Endodermal cell (in vitro differentiated cells): Measurements from ENCODE around the gene MROH7. TPM values are rescaled to one million over a fixed set of nuclear protein-coding genes. Genes with fewer than 3 reads are reported as not detected.
A peak's percentile ranks its signal among the peaks of the same experiment; 100 is the strongest.

Source experiments
- DNase-seq: peaks from one replicate; pipeline ENCODE4 v3.0.0-alpha.2; 2017
- H3K27ac ChIP-seq: 2 replicates; pipeline ENCODE4 v1.5.1; 2013; ENCODE audit warnings: mild to moderate bottlenecking, low read depth, low read length, moderate library complexity
- H3K27me3 ChIP-seq: 2 replicates; pipeline ENCODE4 v1.6.1; 2013; ENCODE audit warnings: mild to moderate bottlenecking, low read length, moderate library complexity; ENCODE audit not compliant: insufficient read depth, control insufficient read depth, poor library complexity, severe bottlenecking
- H3K36me3 ChIP-seq: 2 replicates; pipeline ENCODE4 v1.7.0; 2013; ENCODE audit warnings: mild to moderate bottlenecking, low read length, moderate library complexity; ENCODE audit not compliant: control insufficient read depth, insufficient read depth
- H3K4me1 ChIP-seq: one replicate; pipeline ENCODE4 v1.7.0; 2013; ENCODE audit warnings: low read length; ENCODE audit not compliant: control insufficient read depth, insufficient read depth
- H3K4me3 ChIP-seq: 2 replicates; pipeline ENCODE4 v1.5.1; 2013; ENCODE audit warnings: mild to moderate bottlenecking, low read length, moderate library complexity
- H3K9ac ChIP-seq: 2 replicates; pipeline ENCODE4 v1.6.1; 2013; ENCODE audit warnings: mild to moderate bottlenecking, low read length, moderate library complexity; ENCODE audit not compliant: poor library complexity, severe bottlenecking; ENCODE audit errors: extremely low read depth
- H3K9me3 ChIP-seq: 2 replicates; pipeline ENCODE4 v1.6.1; 2013; ENCODE audit warnings: mild to moderate bottlenecking, low read length, moderate library complexity; ENCODE audit not compliant: control insufficient read depth
- H3K27ac Mint-ChIP-seq: 2 replicates; pipeline ENCODE4 v1.8.0; 2020; ENCODE audit warnings: mixed read lengths
- H3K27me3 Mint-ChIP-seq: 2 replicates; pipeline ENCODE4 v1.8.0; 2021; ENCODE audit warnings: mild to moderate bottlenecking, mixed read lengths; ENCODE audit not compliant: insufficient read depth
- H3K36me3 Mint-ChIP-seq: 2 replicates; pipeline ENCODE4 v1.8.0; 2020; ENCODE audit warnings: low read depth, mixed read lengths
- H3K4me1 Mint-ChIP-seq: 2 replicates; pipeline ENCODE4 v1.8.0; 2020; ENCODE audit warnings: mixed read lengths
- H3K4me3 Mint-ChIP-seq: 2 replicates; pipeline ENCODE4 v1.8.0; 2020; ENCODE audit warnings: mild to moderate bottlenecking, moderate library complexity, mixed read lengths
- H3K9me3 Mint-ChIP-seq: 2 replicates; pipeline ENCODE4 v1.8.0; 2020; ENCODE audit warnings: mild to moderate bottlenecking, mixed read lengths
- WGBS, 2 experiments: methylation state at CpG; one replicate each; pipeline versions ENCODE4 v1.1.5 to v1.1.7; 2013; ENCODE audit warnings: missing lambda C conversion rate in 2 of 2, mixed read lengths in 1 of 2; ENCODE audit not compliant: insufficient coverage in 1 of 2, insufficient read length in 1 of 2; 5-methylcytosine and 5-hydroxymethylcytosine counted together
- total RNA-seq, 2 donors: library from RNA; stranded (reverse); fragmentation: NEBNext Ultra II Directional in 1 of 2; extraction: Animal tissue kit (Norgen Biotek cat#: 25700) in 1 of 2; gene quantifications; 2 replicates in 1 of 2; 3 replicates in 1 of 2; pipeline ENCODE4 v1.2.1, GENCODE V29; 2021
- TF ChIP-seq, protein P1 (sequence below): fragments of 200-600 bp; sonication (generic); conservative IDR thresholded peaks from 2 replicates; pipeline ENCODE4 v1.5.0; 2021; ENCODE audit warnings: antibody characterized with exemption, mild to moderate bottlenecking

The MROH7 gene
- total RNA-seq, 2 donors from 2014 or later, result 0.46 to 1.4 TPM

- Mint-ChIP-seq H3K4me1 (peaks cover 2% of the 10 kb centered on the region), H3K36me3 (no peaks in the 10 kb centered on the region), H3K9me3 (no peaks in the 10 kb centered on the region), H3K27me3 (peaks cover 21% of the 10 kb centered on the region), H3K27ac (no peak overlapping the region), H3K4me3 (no peak overlapping the region)
- H3K4me3 ChIP-seq, result no peak overlapping the region
- no peak overlapping the region for H3K9ac ChIP-seq
- TF ChIP-seq, protein P1, sequence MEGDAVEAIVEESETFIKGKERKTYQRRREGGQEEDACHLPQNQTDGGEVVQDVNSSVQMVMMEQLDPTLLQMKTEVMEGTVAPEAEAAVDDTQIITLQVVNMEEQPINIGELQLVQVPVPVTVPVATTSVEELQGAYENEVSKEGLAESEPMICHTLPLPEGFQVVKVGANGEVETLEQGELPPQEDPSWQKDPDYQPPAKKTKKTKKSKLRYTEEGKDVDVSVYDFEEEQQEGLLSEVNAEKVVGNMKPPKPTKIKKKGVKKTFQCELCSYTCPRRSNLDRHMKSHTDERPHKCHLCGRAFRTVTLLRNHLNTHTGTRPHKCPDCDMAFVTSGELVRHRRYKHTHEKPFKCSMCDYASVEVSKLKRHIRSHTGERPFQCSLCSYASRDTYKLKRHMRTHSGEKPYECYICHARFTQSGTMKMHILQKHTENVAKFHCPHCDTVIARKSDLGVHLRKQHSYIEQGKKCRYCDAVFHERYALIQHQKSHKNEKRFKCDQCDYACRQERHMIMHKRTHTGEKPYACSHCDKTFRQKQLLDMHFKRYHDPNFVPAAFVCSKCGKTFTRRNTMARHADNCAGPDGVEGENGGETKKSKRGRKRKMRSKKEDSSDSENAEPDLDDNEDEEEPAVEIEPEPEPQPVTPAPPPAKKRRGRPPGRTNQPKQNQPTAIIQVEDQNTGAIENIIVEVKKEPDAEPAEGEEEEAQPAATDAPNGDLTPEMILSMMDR, result no peak
- DNase-seq, result no peak
- H3K27ac ChIP-seq, result no peak overlapping the region
- H3K4me1 ChIP-seq, result no peaks in the 10 kb centered on the region
- 80 to 94% methylated on average over 1 to 9 of the region's 9 CpGs for WGBS, 2 experiments
- H3K9me3 ChIP-seq, result no peaks in the 10 kb centered on the region
- peaks cover 37% of the 10 kb centered on the region for H3K27me3 ChIP-seq
- H3K36me3 ChIP-seq, result no peaks in the 10 kb centered on the region
Observed at GRCh38 chr1:54701066-54701465, 59.5 kb downstream of the MROH7 start.

DNA sequence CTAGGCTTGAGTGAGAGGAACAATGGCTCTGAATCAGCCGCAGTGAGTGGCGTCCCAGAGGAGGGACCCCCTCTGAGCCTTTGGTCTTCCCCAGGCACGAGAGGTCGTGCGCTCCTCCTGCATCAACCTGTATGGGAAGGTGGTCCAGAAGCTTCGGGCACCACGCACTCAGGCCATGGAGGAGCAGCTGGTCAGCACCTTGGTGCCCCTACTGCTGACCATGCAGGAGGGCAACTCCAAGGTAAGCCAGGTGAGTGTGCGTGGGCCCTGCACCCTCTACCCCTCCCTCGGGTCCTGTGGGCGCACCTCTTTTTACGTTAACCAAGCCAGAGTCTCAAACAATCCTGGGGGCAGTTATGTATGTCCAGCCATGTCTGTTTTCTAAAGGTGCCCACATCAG lies 60.4 kb downstream of the MROH7 start:
- H3K4me3 Mint-ChIP-seq, result no peak overlapping the region
- H3K27ac Mint-ChIP-seq, result no peak overlapping the region
- Histone ChIP-seq H3K4me3 (no peak overlapping the region), H3K9ac (no peak overlapping the region), H3K36me3 (no peaks in the 10 kb centered on the region), H3K27me3 (peaks cover 47% of the 10 kb centered on the region), H3K9me3 (no peaks in the 10 kb centered on the region), H3K4me1 (no peaks in the 10 kb centered on the region), H3K27ac (no peak overlapping the region)
- TF ChIP-seq, protein P1, result no peak
- DNase-seq, result peak; percentile 13
- peaks cover 4% of the 10 kb centered on the region for H3K4me1 Mint-ChIP-seq
- WGBS, 2 experiments, result 85 to 91% methylated on average over 6 to 11 of the region's 11 CpGs
- no peaks in the 10 kb centered on the region for H3K9me3 Mint-ChIP-seq
- peaks cover 21% of the 10 kb centered on the region for H3K27me3 Mint-ChIP-seq
- H3K36me3 Mint-ChIP-seq, result no peaks in the 10 kb centered on the region

GRCh38 chr1:54703471-54703870 lies 61.9 kb downstream of the MROH7 start:
- peaks cover 9% of the 10 kb centered on the region for H3K4me1 Mint-ChIP-seq
- Histone ChIP-seq H3K27me3 (peaks cover 61% of the 10 kb centered on the region), H3K9ac (no peak overlapping the region), H3K9me3 (no peaks in the 10 kb centered on the region), H3K36me3 (no peaks in the 10 kb centered on the region), H3K4me1 (no peaks in the 10 kb centered on the region), H3K27ac (no peak overlapping the region), H3K4me3 (no peak overlapping the region)
- no peaks in the 10 kb centered on the region for H3K9me3 Mint-ChIP-seq
- H3K36me3 Mint-ChIP-seq, result no peaks in the 10 kb centered on the region
- peaks cover 21% of the 10 kb centered on the region for H3K27me3 Mint-ChIP-seq
- no peak overlapping the region for H3K27ac Mint-ChIP-seq
- WGBS, 2 experiments, result 95 to 96% methylated on average over 3 to 10 of the region's 10 CpGs
- TF ChIP-seq, protein P1, result no peak
- DNase-seq, result no peak
- H3K4me3 Mint-ChIP-seq, result no peak overlapping the region
